ENCODE data around the gene WBP2NL.
"Not testable (repeated sequence)": the region's sequence is repeated elsewhere in the genome, so short reads cannot be mapped to it uniquely, and the experiment has no call there.

WBP2NL gene

GRCh38 chr22:42066126-42066761 lies 67.7 kb downstream of the WBP2NL start:
- Mint-ChIP-seq H3K36me3 (peaks cover 35 to 51% of the 10 kb centered on the region in 2 donors), H3K9me3 (no peaks in the 10 kb centered on the region), H3K27ac (no peak overlapping the region), H3K4me1 (peaks cover 12 to 21% of the 10 kb centered on the region in 2 donors), H3K4me3 (no peak overlapping the region), H3K27me3 (no peaks in the 10 kb centered on the region)
- DNase-seq (no peak), ATAC-seq (replicated peaks) (no peak)

GRCh38 chr22:42066937-42067336 lies 68.3 kb downstream of the WBP2NL start:
- H3K4me3 Mint-ChIP-seq: no peak overlapping the region
- DNase-seq: no peak
- H3K27ac Mint-ChIP-seq: no peak overlapping the region
- ATAC-seq (replicated peaks): no peak
- peaks cover 34 to 50% of the 10 kb centered on the region in 2 donors for H3K36me3 Mint-ChIP-seq
- H3K9me3 Mint-ChIP-seq: no peaks in the 10 kb centered on the region
- H3K27me3 Mint-ChIP-seq: no peaks in the 10 kb centered on the region
- H3K4me1 Mint-ChIP-seq: peaks cover 16 to 27% of the 10 kb centered on the region in 2 donors

- Mint-ChIP-seq H3K36me3 (peaks cover 30 to 45% of the 10 kb centered on the region in 2 donors), H3K4me1 (peaks cover 19 to 27% of the 10 kb centered on the region in 2 donors), H3K27ac (no peak overlapping the region), H3K4me3 (no peak overlapping the region), H3K9me3 (no peaks in the 10 kb centered on the region), H3K27me3 (no peaks in the 10 kb centered on the region)
- DNase-seq: no peak
- ATAC-seq (replicated peaks): no peak
These were observed 69.2 kb downstream of the WBP2NL start for GRCh38 chr22:42067671-42068251.

- Mint-ChIP-seq H3K27ac (no peak overlapping the region), H3K4me1 (peaks cover 17 to 27% of the 10 kb centered on the region in 2 donors), H3K36me3 (peaks cover 25 to 40% of the 10 kb centered on the region in 2 donors), H3K9me3 (no peaks in the 10 kb centered on the region), H3K4me3 (no peak overlapping the region), H3K27me3 (no peaks in the 10 kb centered on the region)
- DNase-seq (no peak), ATAC-seq (replicated peaks) (no peak)
These were observed 69.7 kb downstream of the WBP2NL start for GRCh38 chr22:42068291-42068690.

- peaks cover 26 to 31% of the 10 kb centered on the region in 2 donors for H3K36me3 Mint-ChIP-seq
- H3K4me1 Mint-ChIP-seq: peaks cover 18 to 31% of the 10 kb centered on the region in 2 donors
- no peaks in the 10 kb centered on the region for H3K9me3 Mint-ChIP-seq
- H3K27me3 Mint-ChIP-seq: no peaks in the 10 kb centered on the region
- DNase-seq (no peak), ATAC-seq (replicated peaks) (peak; percentile 42 to 49)
- peak overlapping the region; percentile 88 to 94 for H3K4me3 Mint-ChIP-seq
- H3K27ac Mint-ChIP-seq: peak overlapping the region; percentile 94
These were observed 71.4 kb downstream of the WBP2NL start for GRCh38 chr22:42069801-42070516.

GRCh38 chr22:42070517-42071422 lies 72.2 kb downstream of the WBP2NL start, which contains the start of gene NAGA:
Gene NAGA, minus strand, starts transcription at chr22:42070812. Its CDS starts 515 bp downstream, at chr22:42070297.
- Mint-ChIP-seq H3K27ac (peak within 1 kb of the TSS; percentile 94), H3K27me3 (no peaks in the 10 kb centered on the region), H3K4me3 (peak within 1 kb of the TSS; percentile 88 to 94), H3K9me3 (no peaks in the 10 kb centered on the region), H3K36me3 (peaks cover 19 to 23% of the 10 kb centered on the region in 2 donors), H3K4me1 (peaks cover 18 to 34% of the 10 kb centered on the region in 2 donors)
- peak; percentile 92 for DNase-seq
- ATAC-seq (replicated peaks): peak; percentile 94 to 95

- ATAC-seq (replicated peaks); DNase-seq; H3K27me3 Mint-ChIP-seq; H3K9me3 Mint-ChIP-seq: not testable (repeated sequence)
- Mint-ChIP-seq H3K36me3 (peaks cover 18 to 19% of the 10 kb centered on the region in 2 donors), H3K4me3 (peak overlapping the region; percentile 88 to 94), H3K4me1 (peaks cover 18 to 34% of the 10 kb centered on the region in 2 donors), H3K27ac (peak overlapping the region; percentile 94)
These were observed 72.9 kb downstream of the WBP2NL start for GRCh38 chr22:42071508-42071907.

GRCh38 chr22:42072606-42073330 lies 74.2 kb downstream of the WBP2NL start:
- Mint-ChIP-seq H3K27ac (no peak overlapping the region), H3K4me3 (peak overlapping the region; percentile 76 to 83)

GRCh38 chr22:42073621-42074041 lies 75.0 kb downstream of the WBP2NL start:
- no peaks in the 10 kb centered on the region for H3K27me3 Mint-ChIP-seq
- no peaks in the 10 kb centered on the region for H3K9me3 Mint-ChIP-seq
- ATAC-seq (replicated peaks) (no peak), DNase-seq (no peak)
- peak overlapping the region; percentile 65 for H3K27ac Mint-ChIP-seq
- peaks cover 18 to 30% of the 10 kb centered on the region in 2 donors for H3K4me1 Mint-ChIP-seq
- H3K4me3 Mint-ChIP-seq: peak overlapping the region; percentile 76 to 83
- peaks cover 0 to 6% of the 10 kb centered on the region in 2 donors for H3K36me3 Mint-ChIP-seq

More at GRCh38 chr22:42072606-42073330, 74.2 kb downstream of the WBP2NL start:
- H3K9me3 Mint-ChIP-seq: no peaks in the 10 kb centered on the region
- no peak for ATAC-seq (replicated peaks)
- H3K27me3 Mint-ChIP-seq: no peaks in the 10 kb centered on the region
- H3K4me1 Mint-ChIP-seq: peaks cover 18 to 34% of the 10 kb centered on the region in 2 donors
- H3K36me3 Mint-ChIP-seq: peaks cover 8 to 11% of the 10 kb centered on the region in 2 donors
- DNase-seq: no peak

GRCh38 chr22:42074132-42074811 lies 75.7 kb downstream of the WBP2NL start, which contains the start of gene PHETA2:
Gene PHETA2, plus strand, starts transcription at chr22:42074248. Its CDS starts 3,046 bp downstream, at chr22:42077294.
- Mint-ChIP-seq H3K36me3 (peaks cover 0 to 6% of the 10 kb centered on the region in 2 donors), H3K9me3 (no peaks in the 10 kb centered on the region), H3K27ac (peak within 1 kb of the TSS; percentile 69), H3K4me1 (peaks cover 18 to 36% of the 10 kb centered on the region in 2 donors), H3K27me3 (no peaks in the 10 kb centered on the region), H3K4me3 (peak within 1 kb of the TSS; percentile 76 to 83)
- ATAC-seq (replicated peaks): no peak
- peak; percentile 46 for DNase-seq

- DNase-seq: no peak
- Mint-ChIP-seq H3K4me1 (peaks cover 18 to 33% of the 10 kb centered on the region in 2 donors), H3K36me3 (peaks cover 0 to 6% of the 10 kb centered on the region in 2 donors), H3K27me3 (no peaks in the 10 kb centered on the region), H3K4me3 (peak overlapping the region; percentile 71 to 83), H3K9me3 (no peaks in the 10 kb centered on the region), H3K27ac (peak overlapping the region; percentile 67)
- no peak for ATAC-seq (replicated peaks)
These were observed 76.5 kb downstream of the WBP2NL start for GRCh38 chr22:42074846-42075676.

Measured in stimulated activated naive B cell treated with anti-CD40 and anti-IgM and Interleukin-4, amounts not matched to agents 10 μg/mL and 1 μg/mL and 100 μg/mL, for 72 hours (primary cell).